ENCODE measurements around the gene GLOD5.

GRCh38 chrX:48818098-48818497 lies 56.6 kb downstream of the GLOD5 start:
- no peak for TF ChIP-seq CTCF (IDR thresholded peaks at IDR 0.05; ENCODE audit: insufficient read depth, low read length)
- TF ChIP-seq SPI1 (IDR thresholded peaks at IDR 0.05; ENCODE audit: borderline replicate concordance, low read depth), result no peak

Measured in HL-60 (cell line).